Measurements from ENCODE around the gene BCS1L. TPM values are rescaled to one million over a fixed set of nuclear protein-coding genes. Genes with fewer than 3 reads are reported as not detected.

Gene BCS1L
- total and polyA plus RNA-seq, 2 of the 13 experiments (the other 11 are each of a cell fraction or from before 2014, with no cell fraction given): 48.9 to 76.0 TPM

- no peak for TF ChIP-seq ZNF704 (CRISPR knock-in tag; IDR thresholded peaks at IDR 0.05; ENCODE audit: borderline replicate concordance)
- TF ChIP-seq ZNF879 (CRISPR knock-in tag; IDR thresholded peaks at IDR 0.05): no peak
- no peak for TF ChIP-seq ZNF382 (CRISPR knock-in tag; IDR thresholded peaks at IDR 0.05; ENCODE audit: borderline replicate concordance)
- TF ChIP-seq, protein P1, sequence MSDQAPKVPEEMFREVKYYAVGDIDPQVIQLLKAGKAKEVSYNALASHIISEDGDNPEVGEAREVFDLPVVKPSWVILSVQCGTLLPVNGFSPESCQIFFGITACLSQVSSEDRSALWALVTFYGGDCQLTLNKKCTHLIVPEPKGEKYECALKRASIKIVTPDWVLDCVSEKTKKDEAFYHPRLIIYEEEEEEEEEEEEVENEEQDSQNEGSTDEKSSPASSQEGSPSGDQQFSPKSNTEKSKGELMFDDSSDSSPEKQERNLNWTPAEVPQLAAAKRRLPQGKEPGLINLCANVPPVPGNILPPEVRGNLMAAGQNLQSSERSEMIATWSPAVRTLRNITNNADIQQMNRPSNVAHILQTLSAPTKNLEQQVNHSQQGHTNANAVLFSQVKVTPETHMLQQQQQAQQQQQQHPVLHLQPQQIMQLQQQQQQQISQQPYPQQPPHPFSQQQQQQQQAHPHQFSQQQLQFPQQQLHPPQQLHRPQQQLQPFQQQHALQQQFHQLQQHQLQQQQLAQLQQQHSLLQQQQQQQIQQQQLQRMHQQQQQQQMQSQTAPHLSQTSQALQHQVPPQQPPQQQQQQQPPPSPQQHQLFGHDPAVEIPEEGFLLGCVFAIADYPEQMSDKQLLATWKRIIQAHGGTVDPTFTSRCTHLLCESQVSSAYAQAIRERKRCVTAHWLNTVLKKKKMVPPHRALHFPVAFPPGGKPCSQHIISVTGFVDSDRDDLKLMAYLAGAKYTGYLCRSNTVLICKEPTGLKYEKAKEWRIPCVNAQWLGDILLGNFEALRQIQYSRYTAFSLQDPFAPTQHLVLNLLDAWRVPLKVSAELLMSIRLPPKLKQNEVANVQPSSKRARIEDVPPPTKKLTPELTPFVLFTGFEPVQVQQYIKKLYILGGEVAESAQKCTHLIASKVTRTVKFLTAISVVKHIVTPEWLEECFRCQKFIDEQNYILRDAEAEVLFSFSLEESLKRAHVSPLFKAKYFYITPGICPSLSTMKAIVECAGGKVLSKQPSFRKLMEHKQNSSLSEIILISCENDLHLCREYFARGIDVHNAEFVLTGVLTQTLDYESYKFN (CRISPR knock-in tag; conservative IDR thresholded peaks at IDR 0.05): 0 out of 2 replicates have a peak, but pooled peaks have one; percentile 21
- no peak for TF ChIP-seq ZBTB4 (CRISPR knock-in tag; IDR thresholded peaks at IDR 0.05; ENCODE audit: borderline replicate concordance)
- TF ChIP-seq FOXK1 (CRISPR knock-in tag; IDR thresholded peaks at IDR 0.05; ENCODE audit: borderline replicate concordance, low read depth): no peak
- TF ChIP-seq FOXP1 (IDR thresholded peaks at IDR 0.05): no peak
- TF ChIP-seq FOXP1 (CRISPR knock-in tag; IDR thresholded peaks at IDR 0.05): no peak
- TF ChIP-seq ZNF607 (CRISPR knock-in tag; IDR thresholded peaks at IDR 0.05; ENCODE audit: borderline replicate concordance): no peak
- TF ChIP-seq ZNF484 (CRISPR knock-in tag; IDR thresholded peaks at IDR 0.05; ENCODE audit: borderline replicate concordance, low read depth): no peak
- TF ChIP-seq SMYD3 (CRISPR knock-in tag; IDR thresholded peaks at IDR 0.05): no peak
- TF ChIP-seq SATB2 (CRISPR knock-in tag; IDR thresholded peaks at IDR 0.05): no peak
- TF ChIP-seq, protein P2, sequence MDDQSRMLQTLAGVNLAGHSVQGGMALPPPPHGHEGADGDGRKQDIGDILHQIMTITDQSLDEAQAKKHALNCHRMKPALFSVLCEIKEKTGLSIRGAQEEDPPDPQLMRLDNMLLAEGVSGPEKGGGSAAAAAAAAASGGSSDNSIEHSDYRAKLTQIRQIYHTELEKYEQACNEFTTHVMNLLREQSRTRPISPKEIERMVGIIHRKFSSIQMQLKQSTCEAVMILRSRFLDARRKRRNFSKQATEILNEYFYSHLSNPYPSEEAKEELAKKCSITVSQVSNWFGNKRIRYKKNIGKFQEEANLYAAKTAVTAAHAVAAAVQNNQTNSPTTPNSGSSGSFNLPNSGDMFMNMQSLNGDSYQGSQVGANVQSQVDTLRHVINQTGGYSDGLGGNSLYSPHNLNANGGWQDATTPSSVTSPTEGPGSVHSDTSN (CRISPR knock-in tag; IDR thresholded peaks at IDR 0.05; ENCODE audit: borderline replicate concordance): no peak
- no peak for TF ChIP-seq ZNF772 (CRISPR knock-in tag; IDR thresholded peaks at IDR 0.05)
- TF ChIP-seq, protein P3, sequence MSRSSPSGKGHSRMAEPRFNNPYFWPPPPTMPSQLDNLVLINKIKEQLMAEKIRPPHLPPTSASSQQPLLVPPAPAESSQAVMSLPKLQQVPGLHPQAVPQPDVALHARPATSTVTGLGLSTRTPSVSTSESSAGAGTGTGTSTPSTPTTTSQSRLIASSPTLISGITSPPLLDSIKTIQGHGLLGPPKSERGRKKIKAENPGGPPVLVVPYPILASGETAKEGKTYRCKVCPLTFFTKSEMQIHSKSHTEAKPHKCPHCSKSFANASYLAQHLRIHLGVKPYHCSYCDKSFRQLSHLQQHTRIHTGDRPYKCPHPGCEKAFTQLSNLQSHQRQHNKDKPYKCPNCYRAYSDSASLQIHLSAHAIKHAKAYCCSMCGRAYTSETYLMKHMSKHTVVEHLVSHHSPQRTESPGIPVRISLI (CRISPR knock-in tag; IDR thresholded peaks at IDR 0.05; ENCODE audit: borderline replicate concordance): no peak
- TF ChIP-seq HIC2 (CRISPR knock-in tag; IDR thresholded peaks at IDR 0.05; ENCODE audit: low read depth): peak; percentile 89
- no peak for TF ChIP-seq CREM (IDR thresholded peaks at IDR 0.05)
- TF ChIP-seq CREM (CRISPR knock-in tag; IDR thresholded peaks at IDR 0.05): no peak
Measured at GRCh38 chr2:218615868-218616315, 43.6 kb upstream of the BCS1L start (continued).

Measured in HepG2 (cell line).